Measurements from ENCODE around the gene ANKRD33B. TPM values are rescaled to one million over a fixed set of nuclear protein-coding genes. Genes with fewer than 3 reads are reported as not detected.

The ANKRD33B gene
- total and polyA plus RNA-seq, 9 of the 15 experiments (the other 6 are each of a cell fraction or from before 2014, with no cell fraction given): 0.10 to 1.7 (median 0.40) TPM

DNA sequence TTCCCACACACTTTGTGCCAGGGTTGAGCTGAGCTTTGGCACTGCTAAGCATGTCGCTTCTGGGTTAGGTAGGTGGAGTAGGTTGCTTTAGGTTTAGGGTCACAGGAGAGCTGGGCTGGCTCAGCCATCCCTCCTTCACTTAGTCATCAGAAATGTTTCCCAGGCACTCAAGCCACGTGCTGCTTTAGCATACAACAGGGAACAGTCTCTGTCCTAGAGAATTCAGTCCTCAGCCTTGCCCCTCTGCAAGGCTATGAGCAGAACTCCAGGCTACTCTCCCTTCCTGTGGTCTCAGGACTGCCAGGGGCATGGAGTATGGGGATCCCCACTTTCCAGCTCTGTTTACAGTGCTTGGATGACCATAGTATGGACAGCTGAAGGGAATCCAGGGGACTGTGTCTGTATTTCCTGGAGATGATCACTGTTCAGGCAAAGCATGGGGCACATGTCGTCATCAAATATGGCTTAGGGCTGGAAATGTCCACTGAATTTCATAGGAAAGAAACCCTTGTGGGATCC, 7.5 kb upstream of the ANKRD33B start:
- no peak overlapping the region for H3K27ac ChIP-seq (ENCODE audit: extremely low read depth, low read depth, low read length)
- TF ChIP-seq, protein P1, sequence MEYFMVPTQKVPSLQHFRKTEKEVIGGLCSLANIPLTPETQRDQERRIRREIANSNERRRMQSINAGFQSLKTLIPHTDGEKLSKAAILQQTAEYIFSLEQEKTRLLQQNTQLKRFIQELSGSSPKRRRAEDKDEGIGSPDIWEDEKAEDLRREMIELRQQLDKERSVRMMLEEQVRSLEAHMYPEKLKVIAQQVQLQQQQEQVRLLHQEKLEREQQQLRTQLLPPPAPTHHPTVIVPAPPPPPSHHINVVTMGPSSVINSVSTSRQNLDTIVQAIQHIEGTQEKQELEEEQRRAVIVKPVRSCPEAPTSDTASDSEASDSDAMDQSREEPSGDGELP (CRISPR knock-in tag; IDR thresholded peaks at IDR 0.05; ENCODE audit: borderline replicate concordance): no peak
- no peak for TF ChIP-seq CCAR2 (IDR thresholded peaks at IDR 0.05; ENCODE audit: low read depth, low read length)
- peak; percentile 51 for TF ChIP-seq BHLHE40 (IDR thresholded peaks at IDR 0.05; ENCODE audit: low read length)
- TF ChIP-seq, protein P2, sequence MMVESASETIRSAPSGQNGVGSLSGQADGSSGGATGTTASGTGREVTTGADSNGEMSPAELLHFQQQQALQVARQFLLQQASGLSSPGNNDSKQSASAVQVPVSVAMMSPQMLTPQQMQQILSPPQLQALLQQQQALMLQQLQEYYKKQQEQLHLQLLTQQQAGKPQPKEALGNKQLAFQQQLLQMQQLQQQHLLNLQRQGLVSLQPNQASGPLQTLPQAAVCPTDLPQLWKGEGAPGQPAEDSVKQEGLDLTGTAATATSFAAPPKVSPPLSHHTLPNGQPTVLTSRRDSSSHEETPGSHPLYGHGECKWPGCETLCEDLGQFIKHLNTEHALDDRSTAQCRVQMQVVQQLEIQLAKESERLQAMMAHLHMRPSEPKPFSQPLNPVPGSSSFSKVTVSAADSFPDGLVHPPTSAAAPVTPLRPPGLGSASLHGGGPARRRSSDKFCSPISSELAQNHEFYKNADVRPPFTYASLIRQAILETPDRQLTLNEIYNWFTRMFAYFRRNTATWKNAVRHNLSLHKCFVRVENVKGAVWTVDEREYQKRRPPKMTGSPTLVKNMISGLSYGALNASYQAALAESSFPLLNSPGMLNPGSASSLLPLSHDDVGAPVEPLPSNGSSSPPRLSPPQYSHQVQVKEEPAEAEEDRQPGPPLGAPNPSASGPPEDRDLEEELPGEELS (CRISPR knock-in tag; IDR thresholded peaks at IDR 0.05; ENCODE audit: borderline replicate concordance): no peak
- TF ChIP-seq, protein P3, sequence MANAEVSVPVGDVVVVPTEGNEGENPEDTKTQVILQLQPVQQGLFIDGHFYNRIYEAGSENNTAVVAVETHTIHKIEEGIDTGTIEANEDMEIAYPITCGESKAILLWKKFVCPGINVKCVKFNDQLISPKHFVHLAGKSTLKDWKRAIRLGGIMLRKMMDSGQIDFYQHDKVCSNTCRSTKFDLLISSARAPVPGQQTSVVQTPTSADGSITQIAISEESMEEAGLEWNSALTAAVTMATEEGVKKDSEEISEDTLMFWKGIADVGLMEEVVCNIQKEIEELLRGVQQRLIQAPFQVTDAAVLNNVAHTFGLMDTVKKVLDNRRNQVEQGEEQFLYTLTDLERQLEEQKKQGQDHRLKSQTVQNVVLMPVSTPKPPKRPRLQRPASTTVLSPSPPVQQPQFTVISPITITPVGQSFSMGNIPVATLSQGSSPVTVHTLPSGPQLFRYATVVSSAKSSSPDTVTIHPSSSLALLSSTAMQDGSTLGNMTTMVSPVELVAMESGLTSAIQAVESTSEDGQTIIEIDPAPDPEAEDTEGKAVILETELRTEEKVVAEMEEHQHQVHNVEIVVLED (CRISPR knock-in tag; IDR thresholded peaks at IDR 0.05): no peak
- TF ChIP-seq L3MBTL2 (IDR thresholded peaks at IDR 0.05): peak; percentile 56; the same call in 1 of the 2 replicates
- TF ChIP-seq FOXP1 (CRISPR knock-in tag; IDR thresholded peaks at IDR 0.05): no peak
- TF ChIP-seq MYC (IDR thresholded peaks at IDR 0.05; ENCODE audit: low read depth, low read length): 0 out of 2 replicates have a peak, but pooled peaks have one; percentile 22
- no peak for TF ChIP-seq MYC (CRISPR knock-in tag; IDR thresholded peaks at IDR 0.05; ENCODE audit: borderline replicate concordance, low read depth)
- no peak for TF ChIP-seq SNRNP70 (optimal IDR thresholded peaks at IDR 0.05; ENCODE audit: low read depth, low read length)
- no peak for TF ChIP-seq SMC3 (conservative IDR thresholded peaks at IDR 0.05; ENCODE audit: insufficient read depth, low read depth, low read length)
- no peak for TF ChIP-seq FOXA3 (CRISPR knock-in tag; conservative IDR thresholded peaks at IDR 0.05 in 1 of 2, IDR thresholded peaks at IDR 0.05 in 1 of 2)
- TF ChIP-seq POLR2B (IDR thresholded peaks at IDR 0.05; ENCODE audit: low read depth, partially characterized antibody): no peak

More for the DNA sequence above, 7.5 kb upstream of the ANKRD33B start:
- Histone ChIP-seq H3K9me3 (replicated peaks; ENCODE audit: control insufficient read depth, insufficient read depth, low read depth, low read length) (no peaks in the 10 kb centered on the region), H3K79me2 (ENCODE audit: control insufficient read depth, insufficient read depth, low read length) (no peaks in the 10 kb centered on the region), H3K36me3 (ENCODE audit: control insufficient read depth, insufficient read depth, low read length) (no peaks in the 10 kb centered on the region), H3K4me2 (ENCODE audit: insufficient read depth, low read length) (no peak overlapping the region), H3K4me1 (replicated peaks in 1 of 2; ENCODE audit: control insufficient read depth in 2 of 2, insufficient read depth in 2 of 2, low read length in 2 of 2) (no peaks in the 10 kb centered on the region; a peak in 1 of 5 replicates), H3K9me1 (ENCODE audit: control insufficient read depth, insufficient read depth, low read length) (no peaks in the 10 kb centered on the region), H2AFZ (ENCODE audit: low read depth, low read length) (no peak overlapping the region), H3K9ac (ENCODE audit: insufficient read depth in 1 of 2, low read depth in 2 of 2, low read length in 2 of 2) (no peak overlapping the region), H4K20me1 (replicated peaks; ENCODE audit: control insufficient read depth, insufficient read depth, low read length) (peaks cover 5% of the 10 kb centered on the region), H3K4me3 (no peak overlapping the region), H3K27me3 (ENCODE audit: control insufficient read depth in 2 of 2, insufficient read depth in 2 of 2, low read length in 2 of 2) (peaks cover 53 to 74% of the 10 kb centered on the region in 2 experiments)
- ChIA-PET POLR2A (no interaction called here), CTCF (ENCODE audit: low intra/inter-chr PET ratio) (no interaction called here)
- ATAC-seq (peak; percentile 35), DNase-seq (ENCODE audit: extremely low read depth in 1 of 4, low spot score in 3 of 4) (peak in 1 of 4 experiments; percentile 21), FAIRE-seq (no peak)
- in situ Hi-C loops (cut with MboI): no loop called here
- WGBS (ENCODE audit: insufficient coverage, low coverage, missing lambda C conversion rate): 0% methylated on average over 3 of the region's 3 CpGs
- intact Hi-C loops (cut with micrococcal nuclease): no loop called here
- no TSS peak for BruUV-seq (replicated peaks)

Measured in K562 (cell line).